NCI-H524 treated with DMSO at 0.1 percent for 48 hours (cell line): ENCODE data around the gene FGF11.

Source experiments
- DNase-seq: peaks from one replicate; lab custom pipeline; 2025; lab: John Stamatoyannopoulos, UW

The FGF11 gene

GRCh38 chr17:7408252-7408727, 31.0 kb upstream of the FGF11 start:
- no peak for DNase-seq

DNA sequence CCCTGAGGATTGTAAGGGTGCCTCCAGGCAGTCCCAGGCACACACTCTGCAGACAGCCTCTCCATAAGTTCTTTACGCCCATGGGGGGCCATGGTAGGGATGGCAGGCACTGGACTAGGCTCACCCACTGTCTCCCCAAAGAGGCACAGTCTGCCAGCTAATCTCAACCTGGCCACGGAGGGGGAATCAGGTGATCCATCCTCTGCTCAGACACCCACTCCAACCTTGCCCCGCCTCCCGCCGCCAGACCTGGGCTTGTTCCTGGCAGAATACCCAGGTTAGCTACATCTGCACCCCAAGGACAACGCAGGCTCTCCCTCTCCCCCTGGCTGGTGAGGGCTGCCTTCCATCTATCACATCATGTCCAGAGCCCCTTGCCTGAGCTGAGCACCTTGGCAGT, 30.4 kb upstream of the FGF11 start:
- DNase-seq = no peak

DNA sequence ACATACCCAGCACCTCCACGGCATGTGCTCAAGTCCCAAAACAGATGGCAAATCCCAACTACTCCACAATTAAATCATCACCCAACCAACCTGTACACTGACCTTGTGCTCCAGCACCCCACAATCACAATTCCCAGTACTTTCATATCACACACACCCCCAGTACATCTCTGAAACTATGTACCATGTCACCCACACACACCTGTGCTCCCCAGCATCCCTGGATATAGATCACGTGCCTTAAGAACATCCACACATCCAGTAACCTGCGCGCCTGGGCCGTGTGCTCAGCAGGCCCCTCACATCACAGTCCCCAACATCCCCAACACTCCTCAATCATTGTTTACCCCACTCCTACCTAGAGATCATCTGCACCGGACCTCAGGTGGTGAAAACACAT, 29.6 kb upstream of the FGF11 start:
- DNase-seq = no peak

DNA sequence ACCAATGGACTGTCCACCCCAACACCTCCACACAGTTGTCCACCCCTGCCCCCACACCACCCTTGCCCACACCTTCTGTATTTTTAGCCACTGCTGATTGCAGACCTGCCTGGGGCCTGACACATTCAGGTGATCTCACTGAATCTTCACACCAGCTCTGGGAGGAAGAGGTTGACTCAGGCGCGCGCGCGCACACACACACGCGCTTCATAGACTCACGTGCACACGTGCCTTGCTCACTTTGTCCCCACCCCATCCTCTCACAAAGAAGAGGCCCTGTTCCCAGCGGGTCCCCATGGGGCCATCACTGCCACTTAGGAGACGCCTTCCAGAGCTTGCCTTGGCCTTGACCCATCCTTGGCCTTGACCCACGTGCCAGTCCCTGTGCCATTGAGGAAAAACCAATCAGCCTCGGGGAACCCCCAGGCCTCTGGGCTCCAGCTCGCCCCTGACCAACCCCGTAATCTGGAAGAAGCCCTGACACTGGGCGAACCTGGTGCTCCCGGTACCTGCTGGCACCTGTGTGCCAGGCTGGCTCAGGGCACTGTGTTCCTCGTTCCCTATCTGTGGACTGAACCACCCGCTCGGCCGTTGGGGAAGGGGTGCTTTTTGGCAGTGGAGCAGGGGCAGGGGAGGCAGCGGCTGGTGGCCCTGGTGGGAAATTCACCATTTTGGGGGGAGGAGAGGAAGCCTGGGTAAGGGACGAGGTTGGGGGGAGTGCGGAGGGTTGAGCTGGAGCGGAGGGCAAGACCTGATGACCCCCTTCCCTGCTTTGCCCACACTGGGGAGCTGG, 28.5 kb upstream of the FGF11 start:
- DNase-seq = no peak

- DNase-seq = no peak
These were observed 27.9 kb upstream of the FGF11 start for GRCh38 chr17:7411427-7411750.

DNA sequence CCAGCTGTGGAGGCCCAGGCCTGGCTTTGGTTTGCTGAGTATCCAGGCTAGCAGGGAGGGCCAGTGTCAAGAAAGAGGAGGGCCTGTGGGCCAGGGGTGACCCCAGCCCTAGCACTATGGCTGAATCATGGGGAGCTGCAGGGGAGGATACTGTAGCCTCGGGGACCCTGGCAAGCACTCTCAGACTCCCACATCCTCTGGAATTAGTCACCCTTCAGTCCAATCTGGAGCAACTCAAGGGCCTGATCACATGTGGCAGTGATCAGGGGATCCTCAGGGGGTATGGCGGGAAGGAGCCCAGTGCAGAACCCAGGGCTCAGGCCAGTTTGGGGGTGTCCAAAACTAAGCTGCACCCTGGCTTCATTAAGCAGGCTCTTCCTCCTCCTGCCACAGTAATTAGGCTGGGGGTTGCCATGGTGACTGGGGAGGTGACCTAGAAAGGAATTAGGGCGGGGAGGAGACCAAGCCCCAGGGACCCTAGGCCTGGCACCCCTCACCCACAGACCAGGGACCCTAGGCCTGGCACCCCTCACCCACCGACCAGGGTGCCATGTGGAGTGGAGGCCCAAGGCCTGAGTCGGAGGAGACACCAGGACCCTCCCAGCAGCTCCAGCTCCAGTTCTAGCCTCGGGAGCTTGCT, 25.8 kb upstream of the FGF11 start:
- no peak for DNase-seq

- DNase-seq = no peak
These were observed 24.5 kb upstream of the FGF11 start for GRCh38 chr17:7414837-7415236.

DNA sequence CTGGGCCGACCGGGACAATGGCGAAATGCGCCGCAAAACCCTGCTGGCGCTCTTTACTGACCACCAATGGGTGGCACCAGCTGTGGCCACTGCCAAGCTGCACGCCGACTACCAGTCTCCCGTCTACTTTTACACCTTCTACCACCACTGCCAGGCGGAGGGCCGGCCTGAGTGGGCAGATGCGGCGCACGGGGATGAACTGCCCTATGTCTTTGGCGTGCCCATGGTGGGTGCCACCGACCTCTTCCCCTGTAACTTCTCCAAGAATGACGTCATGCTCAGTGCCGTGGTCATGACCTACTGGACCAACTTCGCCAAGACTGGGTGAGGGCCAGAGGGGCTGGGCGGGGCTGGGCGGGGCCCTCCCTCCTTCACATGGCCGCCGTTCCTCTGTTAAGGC, 23.5 kb upstream of the FGF11 start:
- no peak for DNase-seq

DNA sequence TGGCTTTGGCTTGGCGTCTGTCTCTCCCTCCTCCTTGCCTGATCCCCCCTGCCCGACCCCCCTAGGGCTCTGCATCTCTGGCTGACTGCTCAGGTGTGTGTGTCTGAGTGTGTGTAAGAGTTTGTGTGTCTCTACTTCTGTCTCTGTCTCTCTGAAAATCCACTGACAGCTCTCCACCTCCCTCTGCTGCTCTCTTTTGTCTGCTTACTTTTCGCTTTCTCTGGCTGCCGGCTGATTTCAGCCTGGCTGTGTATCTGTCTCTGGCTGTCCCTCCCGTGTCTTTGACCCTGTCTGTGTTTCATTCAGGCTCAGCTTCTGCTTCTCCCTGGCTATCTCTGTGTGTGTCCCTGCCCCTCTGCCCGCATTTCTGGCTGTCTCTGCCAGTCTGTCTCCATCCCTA, 23.0 kb upstream of the FGF11 start:
- no peak for DNase-seq

DNA sequence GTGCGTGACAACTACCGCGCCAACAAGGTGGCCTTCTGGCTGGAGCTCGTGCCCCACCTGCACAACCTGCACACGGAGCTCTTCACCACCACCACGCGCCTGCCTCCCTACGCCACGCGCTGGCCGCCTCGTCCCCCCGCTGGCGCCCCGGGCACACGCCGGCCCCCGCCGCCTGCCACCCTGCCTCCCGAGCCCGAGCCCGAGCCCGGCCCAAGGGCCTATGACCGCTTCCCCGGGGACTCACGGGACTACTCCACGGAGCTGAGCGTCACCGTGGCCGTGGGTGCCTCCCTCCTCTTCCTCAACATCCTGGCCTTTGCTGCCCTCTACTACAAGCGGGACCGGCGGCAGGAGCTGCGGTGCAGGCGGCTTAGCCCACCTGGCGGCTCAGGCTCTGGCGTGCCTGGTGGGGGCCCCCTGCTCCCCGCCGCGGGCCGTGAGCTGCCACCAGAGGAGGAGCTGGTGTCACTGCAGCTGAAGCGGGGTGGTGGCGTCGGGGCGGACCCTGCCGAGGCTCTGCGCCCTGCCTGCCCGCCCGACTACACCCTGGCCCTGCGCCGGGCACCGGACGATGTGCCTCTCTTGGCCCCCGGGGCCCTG, 22.2 kb upstream of the FGF11 start:
- DNase-seq = no peak

DNA sequence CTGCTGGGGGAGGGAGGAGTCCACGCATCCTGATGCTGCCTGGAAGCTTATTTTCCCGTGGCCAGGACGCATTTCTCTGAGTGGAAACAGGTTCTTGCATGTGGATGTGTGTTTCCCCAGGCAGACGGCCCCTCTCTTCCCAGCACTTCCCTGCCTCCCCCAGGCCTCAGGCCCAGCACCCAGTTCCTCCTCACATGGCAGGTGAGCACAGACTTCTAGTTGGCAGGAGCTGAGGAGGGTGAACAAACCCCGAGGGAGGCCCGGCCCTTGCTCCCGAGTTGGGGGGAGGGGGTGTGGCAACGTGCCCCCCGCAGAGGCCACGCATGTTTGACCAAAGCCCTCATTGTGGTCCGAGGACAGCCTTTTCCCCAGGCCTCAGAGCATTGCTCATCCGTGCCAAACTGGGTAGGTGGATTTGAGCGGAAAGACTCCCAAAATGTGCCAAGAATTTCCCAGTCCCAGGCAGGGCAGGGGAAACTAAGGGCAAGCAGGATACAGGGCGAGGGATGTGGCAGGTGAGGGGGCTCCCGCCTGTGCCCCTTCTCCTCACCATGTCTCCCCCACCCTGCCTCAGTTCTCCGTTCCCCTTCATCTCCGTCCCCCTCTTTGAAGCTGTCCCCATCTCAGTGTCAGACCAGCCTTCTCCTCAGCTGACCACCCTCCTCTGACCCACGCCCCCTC, 20.7 kb upstream of the FGF11 start:
- no peak for DNase-seq

GRCh38 chr17:7419819-7420610, 19.3 kb upstream of the FGF11 start, which contains the start of gene SPEM1:
TSS of gene SPEM1 (plus strand) at chr17:7420324. CDS start at chr17:7420385, 61 bp downstream.
- no peak for DNase-seq

GRCh38 chr17:7421186-7421585, 18.1 kb upstream of the FGF11 start:
- no peak for DNase-seq

DNA sequence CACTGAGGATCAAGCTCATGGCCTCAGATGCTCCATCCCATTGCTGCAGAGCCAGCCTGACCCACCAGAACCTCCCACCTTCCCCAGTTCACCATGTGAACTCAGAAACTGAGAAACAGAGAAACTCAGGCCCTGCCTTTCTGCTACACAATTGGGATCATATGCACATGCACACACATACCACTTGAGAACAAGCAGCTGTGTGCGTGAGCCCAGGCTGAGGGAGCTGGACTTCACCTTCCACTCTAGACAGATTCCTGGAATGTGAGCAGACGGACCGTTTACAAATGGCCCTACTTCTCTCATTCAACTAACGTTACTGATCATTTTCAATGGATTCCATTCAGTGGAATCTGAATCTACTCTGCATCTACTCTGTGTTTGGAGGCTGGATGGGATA, 15.6 kb upstream of the FGF11 start:
- DNase-seq = no peak

DNA sequence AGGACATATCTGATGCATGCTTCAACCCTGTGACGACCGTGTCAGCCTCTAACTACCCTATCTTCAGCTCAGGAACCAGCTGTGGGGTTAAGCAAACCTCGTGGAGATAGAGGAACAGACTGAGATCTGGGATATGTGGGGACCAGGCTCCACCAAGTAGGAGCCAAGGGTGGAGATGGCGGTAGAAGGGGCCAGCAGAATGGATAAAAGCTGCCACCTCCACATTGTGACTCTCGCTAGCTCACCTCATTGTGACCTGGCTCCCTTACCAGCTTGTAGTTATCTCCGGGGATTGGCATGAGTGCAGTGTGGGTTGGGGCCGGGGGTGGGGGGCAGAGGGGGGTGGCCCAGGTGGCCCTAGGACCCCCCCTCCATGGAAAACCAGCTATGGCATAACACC, 14.0 kb upstream of the FGF11 start, which contains the start of gene SPEM2:
Gene SPEM2 (plus strand): TSS at position 301 of the 400 bp plus-strand sequence. CDS start 73 bp downstream, at position 374.
- DNase-seq = no peak

- no peak for DNase-seq
These were observed 13.6 kb upstream of the FGF11 start for GRCh38 chr17:7425756-7426155.

DNA sequence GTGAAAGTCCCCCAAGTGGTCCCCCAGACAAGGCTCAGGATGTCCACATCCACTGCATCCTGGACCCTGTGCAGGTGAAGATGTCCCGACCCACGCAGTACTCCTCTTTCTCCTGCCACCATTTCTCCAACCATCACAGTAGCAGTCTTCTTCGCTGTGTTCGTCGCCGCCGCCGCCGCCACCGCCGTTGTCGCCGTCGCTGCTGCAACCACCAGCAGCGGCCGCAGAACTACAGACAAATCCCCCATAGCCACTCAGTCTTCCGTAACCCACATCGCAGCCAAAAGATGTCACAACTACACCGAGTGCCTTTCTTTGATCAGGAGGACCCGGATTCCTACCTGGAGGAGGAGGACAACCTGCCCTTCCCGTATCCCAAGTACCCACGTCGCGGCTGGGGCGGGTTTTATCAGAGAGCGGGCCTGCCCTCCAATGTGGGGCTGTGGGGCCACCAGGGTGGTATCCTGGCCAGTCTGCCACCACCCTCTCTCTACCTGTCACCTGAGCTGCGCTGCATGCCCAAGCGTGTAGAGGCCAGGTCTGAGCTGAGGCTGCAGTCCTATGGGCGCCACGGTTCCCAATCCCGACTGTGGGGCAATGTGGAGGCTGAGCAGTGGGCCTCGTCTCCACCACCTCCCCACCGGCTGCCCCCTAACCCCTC, 13.0 kb upstream of the FGF11 start:
- DNase-seq = no peak

- DNase-seq = no peak
These were observed 12.3 kb upstream of the FGF11 start for GRCh38 chr17:7426896-7427489.

- no peak for DNase-seq
These were observed 11.8 kb upstream of the FGF11 start for GRCh38 chr17:7427549-7427948.

- no peak for DNase-seq
These were observed 10.8 kb upstream of the FGF11 start, which contains the start of gene SPEM3 for GRCh38 chr17:7428557-7428956. TSS of gene SPEM3 (plus strand) at chr17:7428857. CDS start at chr17:7428903, 46 bp downstream.

GRCh38 chr17:7429722-7430121, 9.6 kb upstream of the FGF11 start:
- no peak for DNase-seq
